ENCODE measurements around the gene DPYD. TPM values are rescaled to one million over a fixed set of nuclear protein-coding genes. Genes with fewer than 3 reads are reported as not detected.

The DPYD gene
- total RNA-seq, 1 donor from 2014 or later = 11.9 TPM

GRCh38 chr1:97082160-97082848 lies 838.5 kb downstream of the DPYD start:
- intact Hi-C loops (cut with micrococcal nuclease) = no loop called here
- no peak for DNase-seq (ENCODE audit: low spot score)
- H3K4me1 Mint-ChIP-seq (ENCODE audit: low read depth) = no peaks in the 10 kb centered on the region
- no peaks in the 10 kb centered on the region for H3K27me3 Mint-ChIP-seq (ENCODE audit: low read depth)
- no peak overlapping the region for H3K27ac Mint-ChIP-seq
- H3K9me3 Mint-ChIP-seq = no peaks in the 10 kb centered on the region
- H3K4me3 Mint-ChIP-seq (ENCODE audit: low read depth) = no peak overlapping the region
- H3K36me3 Mint-ChIP-seq (ENCODE audit: low read depth) = no peaks in the 10 kb centered on the region

- no peaks in the 10 kb centered on the region for H3K9me3 Mint-ChIP-seq
- intact Hi-C loops (cut with micrococcal nuclease) = no loop called here
- no peaks in the 10 kb centered on the region for H3K27me3 Mint-ChIP-seq (ENCODE audit: low read depth)
- no peak overlapping the region for H3K27ac Mint-ChIP-seq
- no peak overlapping the region for H3K4me3 Mint-ChIP-seq (ENCODE audit: low read depth)
- H3K4me1 Mint-ChIP-seq (ENCODE audit: low read depth) = no peaks in the 10 kb centered on the region
- no peaks in the 10 kb centered on the region for H3K36me3 Mint-ChIP-seq (ENCODE audit: low read depth)
- DNase-seq (ENCODE audit: low spot score) = no peak
Measured at GRCh38 chr1:97078872-97079271, 842.0 kb downstream of the DPYD start.

- intact Hi-C loops (cut with micrococcal nuclease) = no loop called here
- no peak overlapping the region for H3K4me3 Mint-ChIP-seq (ENCODE audit: low read depth)
- DNase-seq (ENCODE audit: low spot score) = no peak
- no peaks in the 10 kb centered on the region for H3K4me1 Mint-ChIP-seq (ENCODE audit: low read depth)
- H3K27ac Mint-ChIP-seq = no peak overlapping the region
- no peaks in the 10 kb centered on the region for H3K36me3 Mint-ChIP-seq (ENCODE audit: low read depth)
- H3K27me3 Mint-ChIP-seq (ENCODE audit: low read depth) = no peaks in the 10 kb centered on the region
- H3K9me3 Mint-ChIP-seq = no peaks in the 10 kb centered on the region
Measured at GRCh38 chr1:97077221-97077620, 843.6 kb downstream of the DPYD start.

GRCh38 chr1:97074771-97075170 lies 846.1 kb downstream of the DPYD start:
- H3K9me3 Mint-ChIP-seq = no peaks in the 10 kb centered on the region
- intact Hi-C loops (cut with micrococcal nuclease) = no loop called here
- no peaks in the 10 kb centered on the region for H3K36me3 Mint-ChIP-seq (ENCODE audit: low read depth)
- H3K4me1 Mint-ChIP-seq (ENCODE audit: low read depth) = no peaks in the 10 kb centered on the region
- H3K27ac Mint-ChIP-seq = no peak overlapping the region
- no peak for DNase-seq (ENCODE audit: low spot score)
- no peaks in the 10 kb centered on the region for H3K27me3 Mint-ChIP-seq (ENCODE audit: low read depth)
- no peak overlapping the region for H3K4me3 Mint-ChIP-seq (ENCODE audit: low read depth)

- Mint-ChIP-seq H3K27ac (no peak overlapping the region), H3K4me1 (ENCODE audit: low read depth) (no peaks in the 10 kb centered on the region), H3K4me3 (ENCODE audit: low read depth) (no peak overlapping the region), H3K36me3 (ENCODE audit: low read depth) (no peaks in the 10 kb centered on the region), H3K27me3 (ENCODE audit: low read depth) (no peaks in the 10 kb centered on the region), H3K9me3 (no peaks in the 10 kb centered on the region)
- intact Hi-C loops (cut with micrococcal nuclease) = no loop called here
- no peak for DNase-seq (ENCODE audit: low spot score)
Measured at GRCh38 chr1:97073936-97074335, 846.9 kb downstream of the DPYD start.

- Mint-ChIP-seq H3K27me3 (ENCODE audit: low read depth) (no peaks in the 10 kb centered on the region), H3K9me3 (no peaks in the 10 kb centered on the region), H3K36me3 (ENCODE audit: low read depth) (no peaks in the 10 kb centered on the region), H3K4me1 (ENCODE audit: low read depth) (no peaks in the 10 kb centered on the region), H3K27ac (no peak overlapping the region), H3K4me3 (ENCODE audit: low read depth) (no peak overlapping the region)
- intact Hi-C loops (cut with micrococcal nuclease) = no loop called here
- DNase-seq (ENCODE audit: low spot score) = no peak
Measured at GRCh38 chr1:97073169-97073568, 847.7 kb downstream of the DPYD start.

GRCh38 chr1:97071173-97071572 lies 849.7 kb downstream of the DPYD start:
- Mint-ChIP-seq H3K9me3 (no peaks in the 10 kb centered on the region), H3K4me1 (ENCODE audit: low read depth) (no peaks in the 10 kb centered on the region), H3K27ac (no peak overlapping the region), H3K36me3 (ENCODE audit: low read depth) (no peaks in the 10 kb centered on the region), H3K27me3 (ENCODE audit: low read depth) (no peaks in the 10 kb centered on the region), H3K4me3 (ENCODE audit: low read depth) (no peak overlapping the region)
- no peak for DNase-seq (ENCODE audit: low spot score)
- intact Hi-C loops (cut with micrococcal nuclease) = no loop called here

GRCh38 chr1:97070376-97070775 lies 850.5 kb downstream of the DPYD start:
- DNase-seq (ENCODE audit: low spot score) = no peak
- H3K4me3 Mint-ChIP-seq (ENCODE audit: low read depth) = no peak overlapping the region
- no peaks in the 10 kb centered on the region for H3K27me3 Mint-ChIP-seq (ENCODE audit: low read depth)
- intact Hi-C loops (cut with micrococcal nuclease) = no loop called here
- H3K36me3 Mint-ChIP-seq (ENCODE audit: low read depth) = no peaks in the 10 kb centered on the region
- H3K27ac Mint-ChIP-seq = no peak overlapping the region
- H3K9me3 Mint-ChIP-seq = no peaks in the 10 kb centered on the region
- no peaks in the 10 kb centered on the region for H3K4me1 Mint-ChIP-seq (ENCODE audit: low read depth)

- H3K4me3 Mint-ChIP-seq (ENCODE audit: low read depth) = no peak overlapping the region
- DNase-seq (ENCODE audit: low spot score) = no peak
- H3K4me1 Mint-ChIP-seq (ENCODE audit: low read depth) = no peaks in the 10 kb centered on the region
- no peaks in the 10 kb centered on the region for H3K36me3 Mint-ChIP-seq (ENCODE audit: low read depth)
- no peaks in the 10 kb centered on the region for H3K9me3 Mint-ChIP-seq
- no peak overlapping the region for H3K27ac Mint-ChIP-seq
- intact Hi-C loops (cut with micrococcal nuclease) = no loop called here
- H3K27me3 Mint-ChIP-seq (ENCODE audit: low read depth) = no peaks in the 10 kb centered on the region
Measured at GRCh38 chr1:97069312-97069711, 851.5 kb downstream of the DPYD start.

- intact Hi-C loops (cut with micrococcal nuclease) = no loop called here
- no peaks in the 10 kb centered on the region for H3K27me3 Mint-ChIP-seq (ENCODE audit: low read depth)
- no peaks in the 10 kb centered on the region for H3K4me1 Mint-ChIP-seq (ENCODE audit: low read depth)
- no peak overlapping the region for H3K4me3 Mint-ChIP-seq (ENCODE audit: low read depth)
- no peaks in the 10 kb centered on the region for H3K9me3 Mint-ChIP-seq
- H3K27ac Mint-ChIP-seq = no peak overlapping the region
- no peak for DNase-seq (ENCODE audit: low spot score)
- H3K36me3 Mint-ChIP-seq (ENCODE audit: low read depth) = no peaks in the 10 kb centered on the region
Measured at GRCh38 chr1:97066860-97067259, 854.0 kb downstream of the DPYD start.

GRCh38 chr1:97063532-97063931 lies 857.3 kb downstream of the DPYD start:
- Mint-ChIP-seq H3K4me1 (ENCODE audit: low read depth) (no peaks in the 10 kb centered on the region), H3K27me3 (ENCODE audit: low read depth) (no peaks in the 10 kb centered on the region), H3K9me3 (peaks cover 3% of the 10 kb centered on the region), H3K27ac (no peak overlapping the region), H3K4me3 (ENCODE audit: low read depth) (no peak overlapping the region), H3K36me3 (ENCODE audit: low read depth) (no peaks in the 10 kb centered on the region)
- DNase-seq (ENCODE audit: low spot score) = no peak
- intact Hi-C loops (cut with micrococcal nuclease) = no loop called here

- intact Hi-C loops (cut with micrococcal nuclease) = no loop called here
- H3K36me3 Mint-ChIP-seq (ENCODE audit: low read depth) = no peaks in the 10 kb centered on the region
Measured at GRCh38 chr1:97061604-97062003, 859.2 kb downstream of the DPYD start.

GRCh38 chr1:97056386-97056785 lies 864.4 kb downstream of the DPYD start:
- intact Hi-C loops (cut with micrococcal nuclease) = no loop called here
- Mint-ChIP-seq H3K9me3 (peaks cover 17% of the 10 kb centered on the region), H3K4me3 (ENCODE audit: low read depth) (no peak overlapping the region), H3K27me3 (ENCODE audit: low read depth) (no peaks in the 10 kb centered on the region), H3K4me1 (ENCODE audit: low read depth) (no peaks in the 10 kb centered on the region), H3K27ac (no peak overlapping the region), H3K36me3 (ENCODE audit: low read depth) (no peaks in the 10 kb centered on the region)
- no peak for DNase-seq (ENCODE audit: low spot score)

More at GRCh38 chr1:97061604-97062003, 859.2 kb downstream of the DPYD start:
- Mint-ChIP-seq H3K4me1 (ENCODE audit: low read depth) (no peaks in the 10 kb centered on the region), H3K9me3 (peaks cover 10% of the 10 kb centered on the region), H3K4me3 (ENCODE audit: low read depth) (no peak overlapping the region), H3K27me3 (ENCODE audit: low read depth) (no peaks in the 10 kb centered on the region), H3K27ac (no peak overlapping the region)
- no peak for DNase-seq (ENCODE audit: low spot score)

GRCh38 chr1:97053268-97053667 lies 867.6 kb downstream of the DPYD start:
- H3K9me3 Mint-ChIP-seq = peaks cover 12% of the 10 kb centered on the region
- H3K27ac Mint-ChIP-seq = no peak overlapping the region
- H3K36me3 Mint-ChIP-seq (ENCODE audit: low read depth) = no peaks in the 10 kb centered on the region
- H3K27me3 Mint-ChIP-seq (ENCODE audit: low read depth) = no peaks in the 10 kb centered on the region
- intact Hi-C loops (cut with micrococcal nuclease) = no loop called here
- DNase-seq (ENCODE audit: low spot score) = no peak
- H3K4me1 Mint-ChIP-seq (ENCODE audit: low read depth) = no peaks in the 10 kb centered on the region
- no peak overlapping the region for H3K4me3 Mint-ChIP-seq (ENCODE audit: low read depth)
